Stomach (tissue), 9 donors: ENCODE measurements around the gene NTMT2. TPM values are rescaled to one million over a fixed set of nuclear protein-coding genes. Genes with fewer than 3 reads are reported as not detected.

Experiments
- DNase-seq, 2 donors: peaks; one replicate each; pipeline versions ENCODE4 v3.0.0 to v3.0.0-alpha.2; 2013 to 2019
- H3K27ac ChIP-seq, 5 donors: fragments of 200-600 bp in 4 of 5; sonication (generic) in 4 of 5; one replicate each; pipeline ENCODE4 v1.5.1; 2013 to 2019; ENCODE audit warnings: mild to moderate bottlenecking in 1 of 5, moderate library complexity in 1 of 5
- H3K27me3 ChIP-seq, 3 donors: fragments of 200-600 bp; sonication (generic); one replicate each; pipeline ENCODE4 v1.5.1; 2017 to 2019; ENCODE audit warnings: mixed run types in 1 of 3
- H3K36me3 ChIP-seq, 4 donors: fragments of 200-600 bp; sonication (generic); 1 replicate in 3 of 4; 2 replicates in 1 of 4; pipeline ENCODE4 v1.5.1; 2016 to 2019
- H3K4me1 ChIP-seq, 4 donors: fragments of 200-600 bp; sonication (generic); one replicate each; pipeline ENCODE4 v1.5.1; 2016 to 2019
- H3K4me3 ChIP-seq, 4 donors: fragments of 200-600 bp; sonication (generic) in 3 of 4; one replicate each; pipeline ENCODE4 v1.5.1; 2016 to 2019; ENCODE audit warnings: mild to moderate bottlenecking in 1 of 4
- H3K9me3 ChIP-seq, 4 donors: fragments of 200-600 bp; sonication (generic); one replicate each; pipeline ENCODE4 v1.5.1; 2016 to 2019
- CTCF ChIP-seq, 7 experiments: fragments of 450-650 bp in 4 of 7; fragments of 200-600 bp in 3 of 7; sonication (generic) in 3 of 7; IDR thresholded peaks; one replicate each; pipeline ENCODE4 v1.5.1; 2016 to 2019; ENCODE audit warnings: antibody characterized with exemption in 7 of 7, control low read depth in 2 of 7, mild to moderate bottlenecking in 1 of 7
- EP300 ChIP-seq: sonication (generic); formaldehyde crosslinking; IDR thresholded peaks from one replicate; pipeline ENCODE4 v1.6.1; 2017; ENCODE audit warnings: antibody characterized with exemption
- POLR2A ChIP-seq, 4 donors: fragments of 450-650 bp; IDR thresholded peaks; one replicate each; pipeline ENCODE4 v1.6.1; 2016; ENCODE audit warnings: antibody characterized with exemption in 4 of 4, control low read depth in 2 of 4, mild to moderate bottlenecking in 1 of 4, moderate library complexity in 1 of 4
- POLR2AphosphoS5 ChIP-seq, 3 donors: sonication (generic); formaldehyde crosslinking; IDR thresholded peaks; one replicate each; pipeline ENCODE4 v1.6.1; 2016; ENCODE audit warnings: antibody characterized with exemption in 3 of 3
- WGBS, 5 donors: extraction: QIAGEN DNeasy Blood & Tissue Kit in 3 of 5; methylation state at CpG; one replicate each; pipeline versions ENCODE4 v1.1.5 to v1.1.7; 2013 to 2018; 5-methylcytosine and 5-hydroxymethylcytosine counted together
- intact Hi-C: fragments of 100-400 bp; cut with DNase I; formaldehyde crosslinking; loops from one replicate; pipeline ENCODE4 v1.15.1; 2023; ENCODE audit warnings: low total_unique reads
- polyA plus RNA-seq, 3 donors: library from polyadenylated mRNA; stranded (reverse); fragments of 200-250 nt; gene quantifications; one replicate each; pipeline ENCODE4 v1.2.3, GENCODE V29; 2013
- total RNA-seq, 5 donors: library from RNA; depleted of rRNA; stranded (reverse); fragments of >200 nt; gene quantifications; one replicate each; pipeline versions ENCODE4 v1.1.0 to v1.2.3, GENCODE V29; 2014 to 2016
- donor health status: healthy with polysubstance abuse.
- donor health status: Bipolar disorder and iron deficiency.
- donor health status: healthy.

The NTMT2 gene
- total and polyA plus RNA-seq, 8 donors = not detected

GRCh38 chr1:170175484-170175883 is 29.7 kb downstream of the NTMT2 start:
- no peak for DNase-seq
- TF ChIP-seq POLR2A (IDR thresholded peaks at IDR 0.05) (no peak), POLR2AphosphoS5 (IDR thresholded peaks at IDR 0.05) (no peak), CTCF (IDR thresholded peaks at IDR 0.05) (no peak), EP300 (no peak)
- H3K27me3 ChIP-seq = no peaks in the 10 kb centered on the region
- H3K9me3 ChIP-seq = peaks cover 0 to 12% (median 7%) of the 10 kb centered on the region in 4 donors
- H3K4me1 ChIP-seq = no peaks in the 10 kb centered on the region
- H3K36me3 ChIP-seq = no peaks in the 10 kb centered on the region
- intact Hi-C loops = no loop called here
- H3K4me3 ChIP-seq = no peak overlapping the region
- 42 to 71% (median 52%) methylated on average over 1 of the region's 1 CpG for WGBS, 5 donors
- no peak overlapping the region for H3K27ac ChIP-seq

- Histone ChIP-seq H3K9me3 (peaks cover 0 to 7% (median 1%) of the 10 kb centered on the region in 4 donors), H3K27me3 (no peaks in the 10 kb centered on the region), H3K4me1 (no peaks in the 10 kb centered on the region), H3K27ac (no peak overlapping the region), H3K36me3 (no peaks in the 10 kb centered on the region), H3K4me3 (no peak overlapping the region)
- no peak for DNase-seq
- WGBS, 5 donors = 60 to 71% (median 69%) methylated on average over 3 of the region's 3 CpGs
- intact Hi-C loops = no loop called here
- TF ChIP-seq POLR2A (IDR thresholded peaks at IDR 0.05) = no peak
- TF ChIP-seq POLR2AphosphoS5 (IDR thresholded peaks at IDR 0.05) = no peak
- TF ChIP-seq CTCF (IDR thresholded peaks at IDR 0.05) = no peak
These were observed 31.0 kb downstream of the NTMT2 start for GRCh38 chr1:170176772-170177171.

GRCh38 chr1:170182442-170182841 is 36.7 kb downstream of the NTMT2 start:
- Histone ChIP-seq H3K36me3 (no peaks in the 10 kb centered on the region), H3K9me3 (peaks cover 0 to 5% (median 0%) of the 10 kb centered on the region in 4 donors), H3K27ac (no peak overlapping the region), H3K4me1 (no peaks in the 10 kb centered on the region), H3K27me3 (no peaks in the 10 kb centered on the region), H3K4me3 (no peak overlapping the region)
- WGBS, 5 donors = 50 to 67% (median 56%) methylated on average over 2 of the region's 2 CpGs
- intact Hi-C loops = no loop called here
- TF ChIP-seq POLR2AphosphoS5 (IDR thresholded peaks at IDR 0.05) (no peak), POLR2A (IDR thresholded peaks at IDR 0.05) (no peak), EP300 (no peak), CTCF (IDR thresholded peaks at IDR 0.05) (no peak)
- no peak for DNase-seq

- TF ChIP-seq CTCF (IDR thresholded peaks at IDR 0.05) (no peak), POLR2A (IDR thresholded peaks at IDR 0.05) (no peak), EP300 (no peak), POLR2AphosphoS5 (IDR thresholded peaks at IDR 0.05) (no peak)
- peaks cover 0 to 28% (median 20%) of the 10 kb centered on the region in 4 donors for H3K9me3 ChIP-seq
- H3K27ac ChIP-seq = no peak overlapping the region
- H3K4me1 ChIP-seq = no peaks in the 10 kb centered on the region
- H3K36me3 ChIP-seq = no peaks in the 10 kb centered on the region
- intact Hi-C loops = no loop called here
- no peak for DNase-seq
- H3K4me3 ChIP-seq = no peak overlapping the region
- H3K27me3 ChIP-seq = no peaks in the 10 kb centered on the region
These were observed 46.8 kb downstream of the NTMT2 start for GRCh38 chr1:170192546-170192945.
